Activated T-helper 2 cell treated with anti-CD3 and anti-CD28 coated beads, Interferon-gamma antibody, Interleukin-2, Interleukin-4, amounts not matched to agents 10 μg/mL and 5 μg/mL and 100 μg/mL, durations not matched to agents 14 hours and 24 hours and 36 hours (primary cell): ENCODE data around the gene RAPGEF3. TPM values are rescaled to one million over a fixed set of nuclear protein-coding genes. Genes with fewer than 3 reads are reported as not detected.

Experiments used
- total RNA-seq: library from RNA; stranded (reverse); gene quantifications from 2 replicates; pipeline ENCODE4 v1.2.3, GENCODE V29; 2022

The RAPGEF3 gene
- total RNA-seq, 1 donor from 2014 or later, result 2.7 TPM

Other genes with a start within 250 kb of the RAPGEF3 start
- gene RPAP3, start 52.9 kb downstream of the RAPGEF3 start, total RNA-seq, result 57.4 and 58.7 TPM in 2 replicates
- gene ENDOU, start 33.4 kb downstream of the RAPGEF3 start, total RNA-seq, result not detected in 2 replicates
- 7.3 and 7.4 TPM in 2 replicates for gene SLC48A1, start 14.4 kb upstream of the RAPGEF3 start, total RNA-seq
- 251 and 253 TPM in 2 replicates for gene HDAC7, start 61.0 kb upstream of the RAPGEF3 start, total RNA-seq
- gene VDR, start 146.1 kb upstream of the RAPGEF3 start, total RNA-seq, result 312 and 317 TPM in 2 replicates
- 168 and 169 TPM in 2 replicates for gene TMEM106C, start 204.7 kb upstream of the RAPGEF3 start, total RNA-seq
- 0.14 and 0.27 TPM in 2 replicates for gene COL2A1, start 245.6 kb upstream of the RAPGEF3 start, total RNA-seq